ENCODE measurements around the gene MPST.
"Not testable (repeated sequence)": the region's sequence is repeated elsewhere in the genome, so short reads cannot be mapped to it uniquely, and the experiment has no call there.

Gene MPST

GRCh38 chr22:37063431-37064420, 44.2 kb downstream of the MPST start:
- DNase-seq, result no peak

GRCh38 chr22:37064553-37064952, 45.0 kb downstream of the MPST start:
- no peak for DNase-seq

GRCh38 chr22:37065180-37065579, 45.6 kb downstream of the MPST start:
- no peak for DNase-seq

DNA sequence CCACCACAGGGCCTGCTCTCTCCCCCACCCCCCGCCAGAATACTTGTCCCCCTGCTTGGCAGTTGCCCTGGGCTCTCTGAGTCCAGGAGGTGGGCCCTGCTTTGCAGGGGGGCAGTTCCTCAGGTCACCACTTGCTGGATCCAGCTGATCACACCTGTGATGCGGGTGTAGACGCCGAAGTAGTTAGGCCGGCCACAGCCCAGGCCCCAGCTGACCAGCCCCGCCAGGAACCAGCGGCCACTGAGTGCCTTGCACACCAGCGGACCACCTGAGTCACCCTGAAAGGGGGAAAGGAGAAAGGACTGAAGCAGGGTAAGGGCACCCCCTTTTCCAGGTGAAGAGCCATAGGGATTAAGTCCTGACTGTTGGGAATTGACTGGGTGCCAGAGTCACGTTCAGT, 46.4 kb downstream of the MPST start:
- no peak for DNase-seq

DNA sequence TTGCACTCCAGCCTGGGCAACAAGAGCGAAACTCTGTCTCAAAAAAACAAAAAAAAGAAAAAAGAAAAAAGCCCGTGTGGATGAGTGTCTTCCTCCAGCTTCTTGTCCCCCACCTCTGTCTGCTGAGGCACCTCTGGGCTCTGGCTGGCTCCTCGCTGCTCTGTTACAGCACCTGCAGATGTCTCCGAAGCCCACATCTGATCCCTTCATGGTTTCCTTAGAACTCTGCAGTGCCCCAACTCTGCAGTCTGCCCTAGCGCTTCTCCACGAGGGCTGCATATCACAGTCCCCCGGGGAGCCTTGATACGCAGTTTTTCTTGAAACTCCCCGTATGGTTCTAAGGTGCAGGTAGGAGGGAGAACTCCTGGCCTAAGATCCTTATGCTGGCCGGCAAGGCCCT, 47.9 kb downstream of the MPST start:
- no peak for DNase-seq

- no peak for DNase-seq
Measured at GRCh38 chr22:37068859-37069258, 49.3 kb downstream of the MPST start.

DNA sequence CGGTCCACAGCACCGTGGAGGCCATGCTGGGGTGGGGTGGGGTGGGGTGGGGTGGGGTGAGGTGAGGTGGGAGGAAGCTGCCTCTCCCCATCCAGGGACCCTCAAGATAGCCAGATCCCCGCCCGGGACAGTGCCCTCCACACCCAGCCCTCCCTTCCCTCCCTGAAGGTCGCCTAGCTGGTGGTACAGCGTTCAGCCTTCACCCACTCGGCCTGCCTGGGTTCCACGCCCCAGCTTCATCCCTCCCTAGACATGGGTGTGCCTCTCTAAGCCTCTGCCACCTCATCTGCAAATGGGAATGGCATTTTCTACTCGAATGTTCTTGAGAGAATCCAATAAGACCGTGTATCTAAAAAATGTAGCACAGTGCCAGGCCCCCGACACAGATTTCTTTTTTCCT, 49.8 kb downstream of the MPST start:
- no peak for DNase-seq

DNA sequence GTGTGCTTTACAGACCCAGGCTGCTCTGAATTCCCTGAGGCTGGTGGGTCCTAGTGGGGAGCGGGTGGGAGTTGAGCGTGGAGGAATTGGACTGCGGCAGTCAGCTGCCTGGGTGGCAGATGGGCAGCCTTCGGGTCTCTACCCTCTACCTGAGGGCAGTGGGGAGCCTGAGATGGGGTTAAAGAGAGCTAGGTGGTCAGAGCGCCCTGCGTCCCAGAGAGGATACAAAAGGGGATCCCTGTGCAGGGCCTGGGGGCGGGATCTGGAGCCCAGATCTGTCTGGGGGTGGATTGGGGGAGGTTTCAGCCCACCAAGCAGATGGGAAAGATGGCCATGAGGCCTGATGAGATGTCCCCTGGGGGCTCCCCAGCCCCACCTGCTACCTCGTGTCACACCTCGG, 50.2 kb downstream of the MPST start:
- DNase-seq, result no peak

DNA sequence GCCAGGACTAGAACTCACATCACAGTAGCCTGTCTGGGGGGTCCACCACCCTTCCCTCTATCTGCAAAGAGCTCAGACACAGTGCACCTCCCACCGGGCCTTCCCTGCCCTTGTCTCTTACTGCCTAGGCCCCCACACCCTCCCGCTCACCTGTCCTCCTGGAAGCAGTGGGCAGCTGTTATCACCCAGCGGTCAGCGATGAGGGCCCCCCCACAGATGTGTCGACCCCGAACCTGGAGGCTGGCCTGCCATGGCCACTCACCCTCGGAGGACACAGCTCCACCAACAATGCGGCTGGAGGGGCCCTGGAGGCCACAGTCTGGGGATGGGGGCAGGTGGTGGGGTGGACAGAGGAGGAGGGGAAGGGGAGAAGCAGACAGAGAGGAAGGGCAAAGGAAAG, 50.8 kb downstream of the MPST start:
- DNase-seq, result no peak

DNA sequence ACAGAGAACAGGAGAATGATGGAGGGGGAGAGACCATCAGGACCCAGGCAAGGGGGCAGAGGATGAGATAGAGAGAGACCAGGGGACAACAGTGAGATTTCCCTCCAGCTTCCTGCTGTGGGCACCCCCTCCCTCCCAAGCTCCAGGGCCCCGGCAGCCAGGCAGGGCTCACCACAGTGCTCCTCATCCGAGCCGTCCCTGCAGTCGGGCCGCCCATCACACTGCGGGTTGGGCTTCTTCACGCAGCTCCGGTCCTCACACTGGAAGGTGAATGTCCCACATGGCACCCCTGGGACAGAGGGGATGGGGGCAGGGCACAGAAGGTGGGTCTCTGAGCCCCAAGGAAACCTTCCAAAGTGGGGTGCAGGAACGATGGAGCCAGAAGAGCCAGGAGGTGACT, 51.2 kb downstream of the MPST start:
- no peak for DNase-seq

DNA sequence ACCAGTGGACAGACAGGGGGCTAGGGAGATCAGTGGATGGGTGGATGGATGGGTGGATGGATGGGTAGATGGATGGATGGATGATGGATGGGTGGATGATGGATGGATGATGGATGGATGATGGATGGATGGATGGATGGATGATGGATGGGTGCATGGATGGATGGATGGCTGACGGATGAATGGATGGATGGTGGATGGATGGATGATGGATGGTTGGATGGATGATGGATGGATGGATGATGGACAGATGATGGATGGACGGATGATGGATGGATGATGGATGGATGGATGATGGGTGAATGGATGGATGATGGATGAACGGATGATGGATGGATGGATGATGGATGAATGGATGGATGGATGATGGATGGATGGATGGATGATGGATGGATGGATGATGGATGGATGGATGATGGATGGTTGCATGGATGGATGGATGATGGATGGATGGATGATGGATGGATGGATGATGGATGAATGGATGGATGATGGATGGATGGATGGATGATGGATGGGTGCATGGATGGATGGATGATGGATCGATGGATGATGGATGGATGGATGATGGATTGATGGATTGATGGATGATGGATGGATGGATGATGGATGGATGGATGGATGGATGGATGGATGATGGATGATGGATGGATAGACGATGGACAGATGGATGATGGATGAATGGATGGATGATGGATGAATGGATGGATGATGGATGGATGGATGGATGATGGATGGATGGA, 52.5 kb downstream of the MPST start:
- DNase-seq, result not testable (repeated sequence)

GRCh38 chr22:37072673-37073072, 53.1 kb downstream of the MPST start:
- DNase-seq, result no peak

- no peak for DNase-seq
Measured at GRCh38 chr22:37074537-37074936, 55.0 kb downstream of the MPST start.

- DNase-seq, result no peak
Measured at GRCh38 chr22:37075046-37075445, 55.5 kb downstream of the MPST start.

GRCh38 chr22:37075822-37076433, 56.4 kb downstream of the MPST start:
- DNase-seq, result no peak

DNA sequence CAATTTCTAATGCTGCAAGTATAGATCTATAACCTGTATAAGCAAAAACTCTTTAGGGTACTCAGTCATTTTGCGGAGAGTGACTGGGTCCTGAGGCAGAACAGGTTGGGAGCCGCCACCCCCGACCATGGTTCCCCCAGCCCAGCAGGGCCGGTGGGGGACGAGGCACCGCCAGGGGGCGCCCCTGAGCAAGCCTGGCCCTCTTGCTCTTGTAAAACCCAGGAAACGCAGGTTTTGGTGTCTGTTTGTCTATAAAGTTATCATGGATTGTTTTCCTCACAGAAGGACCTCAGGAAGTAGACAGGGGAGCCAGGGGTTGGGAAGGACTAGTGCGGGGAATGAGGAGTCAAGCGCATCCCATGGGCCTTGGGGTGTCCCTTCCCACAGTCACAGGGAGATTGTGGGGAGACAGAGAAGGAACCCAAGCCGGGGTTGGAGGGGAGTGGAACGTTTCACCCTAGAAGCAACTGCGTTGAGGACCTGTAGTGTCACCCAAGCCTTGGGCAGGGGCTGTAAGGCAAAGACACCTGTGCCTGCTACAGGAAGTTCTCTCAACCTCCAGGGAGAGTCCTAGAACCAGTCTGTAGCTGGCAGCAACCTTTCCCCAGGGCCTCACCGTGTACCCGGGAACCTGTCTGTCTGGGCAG, 58.4 kb downstream of the MPST start:
- no peak for DNase-seq

- no peak for DNase-seq
Measured at GRCh38 chr22:37079158-37079557, 59.6 kb downstream of the MPST start.
